Measurements from ENCODE around the gene LGALS9. TPM values are rescaled to one million over a fixed set of nuclear protein-coding genes. Genes with fewer than 3 reads are reported as not detected.

Gene LGALS9
- not detected in 2 replicates for total RNA-seq (2014; rRNA removed; shearing (Covaris generic))

DNA sequence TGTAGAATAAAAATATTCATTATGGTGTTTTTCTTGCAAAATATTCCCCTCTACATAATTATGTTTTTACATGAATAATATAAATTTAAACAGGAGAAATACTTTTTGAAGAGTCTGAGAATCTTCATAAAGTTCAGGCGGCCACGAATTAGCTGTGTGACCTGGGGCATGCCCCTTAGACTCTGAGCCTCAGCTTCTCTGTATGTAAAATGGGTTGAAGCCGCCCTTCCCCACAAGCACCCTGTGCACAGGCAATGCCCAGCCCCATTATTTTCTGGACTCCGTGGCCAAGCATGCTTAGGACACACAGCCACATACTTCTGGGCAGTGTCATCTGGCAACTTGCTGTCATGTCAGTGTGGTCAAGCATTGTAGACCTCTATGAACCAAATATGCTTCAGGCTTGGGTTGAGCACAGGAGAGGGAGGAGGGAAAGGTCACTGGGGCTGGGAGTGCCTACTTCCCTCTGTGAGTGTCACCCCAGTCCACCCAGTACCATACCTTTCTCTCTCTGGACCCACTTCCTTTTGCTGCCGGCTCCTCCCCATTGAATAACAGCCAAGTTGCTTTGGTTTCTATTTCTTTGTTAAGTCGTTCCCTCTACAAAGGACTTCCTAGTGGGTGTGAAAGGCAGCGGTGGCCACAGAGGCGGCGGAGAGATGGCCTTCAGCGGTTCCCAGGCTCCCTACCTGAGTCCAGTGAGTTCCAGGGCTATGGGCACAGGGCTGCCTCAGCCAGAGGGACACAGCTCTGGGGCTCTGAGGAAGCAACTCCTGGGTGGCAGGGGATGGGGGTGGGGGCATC lies at the start of gene LGALS9:
TSS of gene LGALS9 (plus strand) at position 582 of the 804 bp plus-strand sequence. CDS start at position 660, 78 bp downstream.
- DNase-seq (ENCODE audit: low spot score), result no peak
- in situ Hi-C loops (cut with HindIII; ENCODE audit: low sequenced_read_pairs), result no loop called here

DNA sequence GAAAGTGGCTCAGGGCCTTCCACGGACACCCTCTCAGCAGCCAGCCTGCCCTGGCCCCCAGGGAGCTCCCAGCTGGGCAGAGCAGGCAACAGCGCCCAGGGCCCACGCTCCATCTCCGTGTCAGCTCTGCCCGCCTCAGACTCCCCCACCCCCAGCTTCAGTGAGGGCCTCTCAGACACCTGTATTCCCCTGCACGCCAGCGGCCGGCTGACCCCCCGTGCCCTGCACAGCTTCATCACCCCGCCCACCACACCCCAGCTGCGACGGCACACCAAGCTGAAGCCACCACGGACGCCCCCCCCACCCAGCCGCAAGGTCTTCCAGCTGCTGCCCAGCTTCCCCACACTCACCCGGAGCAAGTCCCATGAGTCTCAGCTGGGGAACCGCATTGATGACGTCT lies 48.3 kb upstream of the LGALS9 start:
- DNase-seq (ENCODE audit: low spot score), result no peak
- in situ Hi-C loops (cut with HindIII; ENCODE audit: low sequenced_read_pairs), result no loop called here

DNA sequence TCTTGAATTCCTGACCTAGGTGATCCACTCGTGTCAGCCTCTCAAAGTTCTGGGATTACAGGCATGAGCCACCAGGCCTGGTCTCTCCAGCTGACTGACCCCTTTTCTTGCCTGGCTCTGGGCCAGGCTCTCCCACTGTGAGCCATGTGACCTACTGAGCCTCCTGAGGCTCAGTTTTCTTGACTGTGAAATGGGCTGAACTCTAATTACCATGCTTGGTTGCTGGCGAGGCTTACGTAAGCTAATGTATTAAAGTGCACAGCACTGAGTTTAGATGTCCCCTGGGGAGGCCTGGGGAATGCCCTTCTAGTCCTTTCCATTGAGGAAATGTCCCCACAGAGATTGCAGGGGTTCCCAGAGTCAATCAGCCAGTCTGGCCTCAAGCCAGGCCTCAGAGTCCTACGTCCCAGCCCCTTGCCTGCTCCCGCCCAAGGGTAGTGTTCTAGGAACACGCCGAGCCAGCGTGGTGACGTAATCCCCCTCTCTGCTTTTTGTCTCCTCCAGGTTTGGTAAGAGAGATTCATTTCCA lies 45.8 kb upstream of the LGALS9 start:
- in situ Hi-C loops (cut with HindIII; ENCODE audit: low sequenced_read_pairs), result no loop called here
- no peak for DNase-seq (ENCODE audit: low spot score)

DNA sequence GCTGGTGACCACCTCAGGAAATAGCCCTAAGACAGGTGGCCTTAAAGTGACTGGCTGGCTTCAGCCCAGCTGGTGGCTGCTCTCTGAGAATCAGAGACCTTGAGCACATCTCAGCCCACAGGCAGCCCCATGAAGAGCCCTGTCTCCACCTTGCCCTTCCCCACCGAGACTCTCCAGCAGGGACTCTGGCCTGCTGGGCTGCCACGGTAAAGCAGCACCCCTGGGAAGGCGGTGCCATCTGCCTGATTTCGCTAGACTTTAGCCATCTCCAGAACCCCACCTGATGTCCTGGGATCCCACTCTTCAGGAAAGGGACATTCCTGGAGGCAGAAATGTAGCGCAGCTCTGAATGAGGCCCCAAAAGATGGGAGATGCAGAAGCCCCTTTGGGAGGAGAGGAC lies 45.2 kb upstream of the LGALS9 start:
- in situ Hi-C loops (cut with HindIII; ENCODE audit: low sequenced_read_pairs), result no loop called here
- no peak for DNase-seq (ENCODE audit: low spot score)

DNA sequence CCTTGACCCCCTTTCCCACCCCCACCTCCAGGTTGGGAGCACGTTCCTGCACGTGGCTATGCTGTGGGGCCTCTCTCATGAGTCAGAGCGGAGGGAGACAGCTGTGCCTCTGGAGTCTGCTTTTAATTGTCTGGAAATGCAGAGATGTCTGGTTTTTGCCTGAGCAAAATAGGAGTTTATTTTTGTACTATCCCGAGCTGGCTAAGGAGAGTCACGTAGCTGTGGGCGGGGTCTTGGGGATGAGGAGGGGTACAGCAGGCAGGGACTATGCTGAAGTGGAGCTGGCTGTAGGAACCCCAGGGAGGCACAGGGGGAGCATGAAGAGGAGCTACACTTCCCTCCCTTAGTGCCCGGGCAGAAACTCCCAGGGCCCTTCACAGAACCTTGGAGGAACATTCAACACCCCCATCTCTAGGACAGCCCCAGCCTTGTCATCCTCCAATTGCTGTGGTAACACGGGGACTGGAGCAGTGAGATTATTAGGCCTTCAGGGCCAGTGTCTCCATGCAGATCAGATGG lies 44.7 kb upstream of the LGALS9 start:
- no peak for DNase-seq (ENCODE audit: low spot score)
- in situ Hi-C loops (cut with HindIII; ENCODE audit: low sequenced_read_pairs), result no loop called here

DNA sequence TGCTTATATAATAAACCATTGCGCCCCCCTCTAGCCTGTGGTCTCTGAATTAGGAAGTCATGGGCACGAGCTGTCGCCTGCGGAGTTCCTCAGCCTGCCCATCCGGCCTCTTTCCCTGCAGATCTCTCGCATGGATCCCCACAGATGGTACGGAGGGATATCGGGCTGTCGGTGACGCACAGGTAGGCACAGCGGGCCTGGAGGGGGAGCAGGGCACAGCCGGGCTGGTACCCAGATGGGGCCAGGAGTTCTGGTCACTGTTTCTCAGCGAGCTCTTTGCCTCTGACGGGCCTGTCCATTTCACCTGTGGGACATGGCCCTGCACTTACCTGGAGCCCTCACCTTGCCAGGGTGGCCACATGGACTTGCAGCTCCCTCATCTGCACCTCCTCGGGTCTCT lies 42.6 kb upstream of the LGALS9 start:
- DNase-seq (ENCODE audit: low spot score), result no peak
- in situ Hi-C loops (cut with HindIII; ENCODE audit: low sequenced_read_pairs), result no loop called here

DNA sequence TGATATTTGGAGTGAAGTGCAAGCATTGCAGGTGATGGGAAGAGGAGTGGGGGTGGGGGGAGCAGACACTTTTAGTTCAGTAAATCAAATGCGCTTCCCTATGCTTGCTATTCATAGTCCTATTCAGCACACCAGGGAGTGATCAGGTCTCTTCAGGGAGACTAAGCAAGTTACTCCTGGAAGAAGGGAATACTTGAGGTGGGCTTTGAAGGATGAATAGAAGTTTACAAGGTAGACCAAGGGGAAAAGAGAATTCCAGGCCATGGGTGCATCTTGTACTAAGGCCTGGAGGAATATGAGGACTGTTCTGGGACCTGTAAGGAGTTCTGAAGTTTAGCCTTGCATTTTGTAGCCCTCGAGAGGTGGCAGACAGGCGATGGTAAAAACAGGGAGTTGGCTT lies 40.1 kb upstream of the LGALS9 start:
- in situ Hi-C loops (cut with HindIII; ENCODE audit: low sequenced_read_pairs), result no loop called here
- DNase-seq (ENCODE audit: low spot score), result no peak

DNA sequence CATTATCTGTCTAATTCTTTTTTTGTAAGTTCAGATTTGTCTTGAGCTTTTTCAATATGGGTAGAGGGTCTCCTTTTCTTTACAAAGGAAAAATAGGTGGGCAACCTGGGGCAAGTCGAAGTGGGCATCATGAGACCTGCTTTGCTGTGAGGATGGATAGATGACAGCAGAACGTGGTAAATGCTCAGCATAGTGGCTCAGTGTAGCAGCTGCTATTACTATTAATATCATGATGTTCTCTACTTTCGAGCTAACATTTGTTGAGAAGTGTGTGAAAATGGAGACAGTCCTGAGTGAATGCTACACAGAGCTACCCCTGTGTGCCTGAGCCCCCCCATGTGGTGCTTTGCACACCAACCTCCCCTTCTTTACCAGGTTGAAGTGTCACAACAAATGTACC lies 39.0 kb upstream of the LGALS9 start:
- in situ Hi-C loops (cut with HindIII; ENCODE audit: low sequenced_read_pairs), result no loop called here
- DNase-seq (ENCODE audit: low spot score), result no peak

DNA sequence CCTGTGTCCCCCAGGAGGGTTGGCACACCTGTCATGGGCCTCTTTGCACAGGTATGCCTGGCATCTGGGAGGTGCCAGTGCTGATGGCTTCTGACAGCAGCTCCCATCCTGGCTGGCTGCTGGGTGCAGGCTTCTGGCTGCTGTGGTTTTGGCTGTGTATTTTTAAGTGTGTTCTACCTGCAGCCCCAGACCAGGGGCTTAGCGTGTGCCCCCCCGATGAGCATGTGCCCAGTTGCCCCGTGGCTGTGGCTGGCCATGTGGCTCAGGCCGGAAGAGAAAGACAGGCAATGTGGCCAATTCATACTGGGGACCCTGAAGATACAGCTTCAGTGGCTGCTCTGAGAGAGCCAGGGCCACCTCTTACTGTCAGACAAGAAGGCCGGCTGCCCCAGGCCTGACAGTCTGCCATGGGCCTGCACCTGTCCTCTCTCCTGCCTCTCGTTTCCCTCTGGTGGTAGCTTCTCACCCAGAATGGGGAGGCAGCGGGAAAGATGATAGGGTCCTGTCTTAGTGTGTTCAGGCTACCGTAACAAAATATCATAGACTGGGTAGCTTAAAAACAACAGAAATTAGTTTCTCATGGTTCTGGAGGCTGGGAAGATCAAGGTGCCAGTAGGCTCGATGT lies 37.6 kb upstream of the LGALS9 start:
- in situ Hi-C loops (cut with HindIII; ENCODE audit: low sequenced_read_pairs), result no loop called here
- no peak for DNase-seq (ENCODE audit: low spot score)

DNA sequence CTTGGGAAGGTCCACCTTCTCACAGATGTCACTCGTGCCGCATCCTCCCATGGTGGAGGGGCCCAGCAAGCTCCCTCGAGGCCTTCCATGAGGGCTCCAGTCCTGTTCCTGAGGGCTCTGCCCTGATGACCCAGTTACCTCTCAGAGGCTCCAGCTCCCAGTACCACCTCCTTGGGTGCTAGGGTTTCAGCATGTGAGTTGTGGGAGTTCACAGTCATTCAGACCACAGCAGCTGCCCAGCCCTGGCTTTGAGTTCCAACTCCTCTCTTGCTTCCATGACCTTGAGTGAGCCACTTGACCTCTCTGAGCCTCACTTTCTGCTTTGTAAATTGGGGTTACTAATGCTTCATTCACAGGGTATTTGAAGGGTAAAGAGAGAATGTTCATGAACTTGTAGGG lies 37.1 kb upstream of the LGALS9 start:
- in situ Hi-C loops (cut with HindIII; ENCODE audit: low sequenced_read_pairs), result no loop called here
- DNase-seq (ENCODE audit: low spot score), result no peak

DNA sequence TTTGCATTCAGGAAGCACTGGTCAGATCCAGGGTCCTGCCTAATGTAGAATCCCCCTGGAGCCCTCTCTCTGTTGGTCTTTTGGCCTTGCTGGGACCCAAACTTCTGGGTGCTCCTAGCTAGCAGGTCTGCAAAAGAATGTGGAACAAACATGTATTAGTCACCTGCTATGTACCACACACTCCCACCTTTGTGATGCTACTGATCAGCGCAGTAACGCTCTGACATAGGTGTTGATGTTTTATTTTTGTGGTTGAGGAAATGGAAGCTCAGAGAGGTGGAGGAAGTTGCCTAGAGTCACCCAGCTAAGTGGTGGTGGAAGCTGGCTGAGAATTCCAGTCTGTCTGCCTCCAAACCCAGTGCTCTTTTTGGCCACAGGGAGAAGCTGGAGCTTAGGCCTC lies 35.8 kb upstream of the LGALS9 start:
- in situ Hi-C loops (cut with HindIII; ENCODE audit: low sequenced_read_pairs), result no loop called here
- no peak for DNase-seq (ENCODE audit: low spot score)

DNA sequence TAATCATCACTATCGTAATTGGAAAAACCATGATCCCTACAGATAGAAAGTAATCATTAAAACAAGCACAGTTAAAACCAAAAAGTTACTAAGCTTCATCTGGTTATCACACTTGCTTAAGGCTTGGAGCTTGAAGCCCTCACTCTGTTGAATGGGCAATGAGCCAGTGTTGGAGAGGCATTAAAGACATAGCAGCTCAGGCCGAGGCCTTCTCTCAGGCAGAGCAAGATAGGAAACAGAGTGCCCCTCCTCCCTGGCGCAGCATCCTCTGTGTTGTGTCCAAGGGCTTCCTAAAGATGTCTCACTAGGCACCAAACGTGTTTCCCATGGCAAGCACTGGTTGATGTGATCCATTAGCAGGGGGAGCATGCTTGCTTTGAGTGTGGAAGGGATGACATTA lies 34.9 kb upstream of the LGALS9 start:
- DNase-seq (ENCODE audit: low spot score), result no peak
- in situ Hi-C loops (cut with HindIII; ENCODE audit: low sequenced_read_pairs), result no loop called here

DNA sequence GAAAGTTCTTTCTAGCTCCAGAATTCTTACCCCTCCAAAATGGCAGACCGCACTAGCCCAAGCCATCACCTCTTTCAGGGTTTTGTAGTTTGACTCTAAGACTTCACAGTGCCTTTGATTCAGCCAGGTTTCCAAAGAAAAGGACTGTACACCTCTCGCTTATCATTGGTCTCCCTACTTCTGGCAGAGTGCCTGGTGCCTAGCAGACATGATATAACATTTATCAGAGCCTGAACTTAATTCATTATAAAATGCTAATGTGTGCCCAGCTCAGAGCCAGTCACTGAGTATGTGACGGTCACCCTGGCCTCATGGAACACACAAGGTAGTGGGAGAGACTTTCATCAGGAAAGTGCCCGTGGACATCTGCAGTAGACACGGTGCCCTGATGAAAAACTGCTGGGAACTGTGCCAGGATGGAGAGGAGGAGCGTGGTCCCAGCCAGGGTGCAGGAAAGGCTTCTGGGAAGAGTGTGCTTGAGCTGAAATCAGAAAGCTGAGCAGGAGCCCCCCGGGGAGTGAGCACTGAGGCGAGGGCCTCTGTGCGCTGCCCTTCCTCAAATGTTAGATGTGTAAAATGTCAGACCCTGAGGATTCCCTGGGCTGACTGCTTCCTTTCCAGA lies 34.3 kb upstream of the LGALS9 start:
- DNase-seq (ENCODE audit: low spot score), result peak; percentile 32
- in situ Hi-C loops (cut with HindIII; ENCODE audit: low sequenced_read_pairs), result no loop called here

DNA sequence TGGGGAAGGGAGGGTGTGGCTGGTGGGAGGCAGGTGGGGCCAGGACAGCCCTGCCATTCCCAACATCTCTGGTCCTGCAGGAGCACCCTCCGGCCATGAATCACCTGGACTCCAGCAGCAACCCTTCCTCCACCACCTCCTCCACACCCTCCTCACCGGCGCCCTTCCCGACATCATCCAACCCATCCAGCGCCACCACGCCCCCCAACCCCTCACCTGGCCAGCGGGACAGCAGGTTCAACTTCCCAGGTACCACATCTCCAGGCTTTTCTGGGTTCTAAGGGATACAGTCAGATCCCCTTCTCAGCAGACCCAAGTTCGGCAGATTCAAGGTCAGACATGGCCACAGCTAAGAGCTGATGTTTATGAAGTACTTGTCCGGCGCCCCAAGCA lies 33.8 kb upstream of the LGALS9 start:
- in situ Hi-C loops (cut with HindIII; ENCODE audit: low sequenced_read_pairs), result no loop called here
- DNase-seq (ENCODE audit: low spot score), result no peak

DNA sequence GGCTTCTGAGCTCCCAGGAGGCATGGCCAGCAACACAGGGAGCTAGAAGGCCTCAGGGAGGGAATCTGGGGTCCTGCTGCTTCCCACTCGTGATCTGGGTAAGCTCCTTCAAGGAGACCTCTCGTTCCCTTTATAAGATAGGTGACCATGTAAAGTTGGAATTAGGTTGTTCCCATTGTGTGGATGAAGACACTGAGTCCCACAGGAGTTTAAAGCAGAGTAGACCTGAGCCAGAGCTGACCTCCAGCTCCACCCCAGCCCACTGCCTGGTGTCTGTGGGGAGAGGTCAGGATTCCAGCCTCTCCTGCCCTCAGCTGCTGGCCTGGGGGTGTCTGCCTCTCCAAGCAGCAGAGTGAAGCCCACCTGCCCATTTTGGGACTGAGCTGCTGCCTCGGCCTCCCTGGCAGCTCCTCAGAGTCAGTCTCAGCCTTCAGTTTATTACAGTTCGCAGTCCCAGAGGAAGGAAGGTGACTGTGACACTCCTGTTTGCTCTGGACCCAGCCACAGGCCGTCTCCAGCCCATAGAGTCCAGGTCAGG lies 33.1 kb upstream of the LGALS9 start:
- in situ Hi-C loops (cut with HindIII; ENCODE audit: low sequenced_read_pairs), result no loop called here
- no peak for DNase-seq (ENCODE audit: low spot score)

DNA sequence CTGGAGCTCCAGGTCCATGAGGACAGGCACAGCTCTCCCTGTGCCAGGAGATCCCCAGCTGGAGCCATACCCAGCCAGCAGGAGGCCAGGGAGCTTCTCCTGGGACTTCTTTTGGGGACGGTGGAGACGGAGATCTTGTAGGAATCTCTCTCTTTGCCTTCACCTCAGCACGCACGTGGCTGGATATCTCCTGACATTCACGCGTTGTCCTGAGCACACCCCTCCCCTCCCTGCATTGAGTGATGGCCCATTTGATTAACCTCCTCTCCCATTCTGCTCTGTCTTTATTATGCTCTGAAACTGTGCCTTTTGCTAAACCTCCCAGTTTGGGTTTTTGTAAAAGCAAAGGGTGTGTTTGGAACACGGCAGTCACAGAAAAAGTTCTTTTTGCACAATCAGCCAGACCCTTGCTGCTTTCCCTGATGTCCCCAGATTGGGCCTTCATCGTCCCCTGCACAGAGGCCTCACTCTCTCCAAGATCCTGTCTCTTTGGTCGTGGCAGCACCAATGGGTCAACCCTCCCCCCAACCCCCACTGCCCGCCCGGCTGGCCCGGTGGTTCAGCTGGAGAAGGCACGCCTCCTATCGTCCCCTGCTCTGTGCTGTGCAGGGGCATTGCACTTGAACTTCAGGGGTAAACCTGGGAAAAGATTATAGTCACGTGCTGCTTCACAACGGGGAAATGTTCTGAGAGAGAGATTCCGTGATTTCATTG lies 32.5 kb upstream of the LGALS9 start:
- in situ Hi-C loops (cut with HindIII; ENCODE audit: low sequenced_read_pairs), result no loop called here
- DNase-seq (ENCODE audit: low spot score), result no peak

DNA sequence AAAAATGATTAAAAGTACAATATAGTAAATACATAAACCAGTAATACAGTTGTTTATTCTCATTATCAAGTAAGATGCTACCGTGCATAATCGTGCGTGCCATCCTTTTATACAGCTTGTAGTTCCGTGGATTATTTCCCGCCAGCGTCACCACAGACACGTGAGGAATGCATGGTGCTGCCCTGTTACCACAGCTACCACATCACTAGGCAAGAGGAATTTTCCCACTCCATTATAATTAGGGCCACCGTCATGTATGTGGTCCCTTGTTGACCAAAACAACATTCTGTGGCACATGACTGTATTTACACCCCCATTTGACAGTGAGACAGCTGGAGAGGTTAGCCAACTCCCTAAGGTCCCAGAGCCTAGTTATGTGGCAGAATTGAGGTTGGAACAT lies 30.5 kb upstream of the LGALS9 start:
- in situ Hi-C loops (cut with HindIII; ENCODE audit: low sequenced_read_pairs), result no loop called here
- no peak for DNase-seq (ENCODE audit: low spot score)

DNA sequence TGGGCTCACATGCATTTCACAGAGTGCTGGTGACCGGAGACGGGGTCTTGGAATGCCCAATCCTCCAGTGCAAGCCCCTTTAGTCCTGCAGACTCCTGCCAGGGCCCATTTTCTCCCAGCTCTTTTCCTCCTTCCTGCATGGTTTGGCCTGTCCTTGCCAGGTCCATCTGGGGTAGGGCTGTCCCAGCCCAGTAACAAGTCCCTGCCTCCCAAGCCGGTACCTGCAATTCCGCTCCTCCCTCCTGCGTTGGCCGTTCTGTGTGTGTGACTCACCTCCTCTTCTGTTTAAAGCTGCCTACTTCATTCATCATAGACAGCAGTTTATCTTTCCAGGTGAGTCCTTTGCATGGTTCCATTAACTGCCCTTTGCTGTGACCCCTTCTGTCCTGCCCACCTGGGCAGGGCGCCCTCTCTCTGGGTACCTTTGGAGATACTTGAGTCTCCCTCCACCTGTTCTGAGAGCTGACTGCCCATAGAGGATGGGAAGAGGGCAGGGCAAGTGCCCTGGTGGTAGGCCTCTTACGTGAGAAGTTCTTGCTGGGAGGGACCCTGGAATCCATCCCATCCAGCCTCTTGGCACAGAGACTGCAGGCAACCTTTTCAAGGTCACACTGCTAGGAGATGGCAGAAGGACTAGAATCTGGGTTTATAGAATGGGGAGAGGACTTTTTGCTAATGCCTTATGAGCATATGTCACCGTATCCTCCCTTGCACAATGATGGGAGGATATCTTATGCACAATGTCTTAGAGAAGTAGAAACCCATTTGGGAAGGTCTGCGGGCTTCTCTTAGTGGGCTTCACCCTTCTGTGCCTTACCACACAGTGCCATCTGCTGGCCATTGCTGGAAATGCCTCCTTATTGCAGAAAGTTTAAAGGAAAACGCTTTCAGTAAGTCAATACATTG lies 29.7 kb upstream of the LGALS9 start:
- in situ Hi-C loops (cut with HindIII; ENCODE audit: low sequenced_read_pairs), result no loop called here
- DNase-seq (ENCODE audit: low spot score), result peak; percentile 84

Data from G401 (cell line).